CD4-positive, alpha-beta T cell treated with Interferon alpha-2 for 1 hour (primary cell): ENCODE results near the gene OR2T11.
"Not testable (repeated sequence)": the region's sequence is repeated elsewhere in the genome, so short reads cannot be mapped to it uniquely, and the experiment has no call there.

Experiments
- DNase-seq, 2 donors: peaks; one replicate each; pipeline ENCODE4 v3.0.0-alpha.2; 2020 to 2022

The OR2T11 gene

GRCh38 chr1:248618119-248618518, 16.8 kb downstream of the OR2T11 start:
- no peak for DNase-seq

- no peak for DNase-seq
Observed at GRCh38 chr1:248613742-248614141, 21.1 kb downstream of the OR2T11 start.

- peak in 1 of 2 donors; percentile 21 for DNase-seq
Observed at GRCh38 chr1:248611883-248612414, 22.9 kb downstream of the OR2T11 start.

- no peak for DNase-seq
Observed at GRCh38 chr1:248610301-248610700, 24.6 kb downstream of the OR2T11 start.

GRCh38 chr1:248599396-248599795, 35.5 kb downstream of the OR2T11 start:
- no peak for DNase-seq

- DNase-seq, result no peak
Observed at GRCh38 chr1:248597589-248597988, 37.3 kb downstream of the OR2T11 start, which contains the start of gene OR2T10. Gene OR2T10, minus strand, starts transcription at chr1:248597700. Its CDS starts 3,932 bp downstream, at chr1:248593768.

GRCh38 chr1:248596615-248597014, 38.3 kb downstream of the OR2T11 start:
- no peak for DNase-seq

- no peak for DNase-seq
Observed at GRCh38 chr1:248593226-248593625, 41.7 kb downstream of the OR2T11 start.

GRCh38 chr1:248592655-248593054, 42.2 kb downstream of the OR2T11 start:
- DNase-seq, result no peak

GRCh38 chr1:248590055-248590454, 44.8 kb downstream of the OR2T11 start:
- no peak for DNase-seq

GRCh38 chr1:248589334-248589733, 45.6 kb downstream of the OR2T11 start:
- DNase-seq, result no peak

- no peak for DNase-seq
Observed at GRCh38 chr1:248585266-248585665, 49.6 kb downstream of the OR2T11 start.

GRCh38 chr1:248576260-248576980, 58.5 kb downstream of the OR2T11 start:
- no peak for DNase-seq

GRCh38 chr1:248574657-248575056, 60.2 kb downstream of the OR2T11 start, which contains the start of gene OR2T34:
Gene OR2T34, minus strand, starts transcription at chr1:248574757. Its CDS starts 0 bp downstream, at chr1:248574757.
- DNase-seq, result not testable (repeated sequence)

GRCh38 chr1:248573856-248574255, 61.0 kb downstream of the OR2T11 start:
- not testable (repeated sequence) for DNase-seq
